Activated CD4-positive, alpha-beta T cell treated with anti-CD3 and anti-CD28 coated beads for 36 hours (primary cell): ENCODE data around the gene WBP11. TPM values are rescaled to one million over a fixed set of nuclear protein-coding genes. Genes with fewer than 3 reads are reported as not detected.

ENCODE experiments used
- ATAC-seq: fragments of 200-7000 bp; cut with Tn5 transposase; one replicate; pipeline ENCODE4 v1.10.0; 2021; ENCODE audit warnings: mild to moderate bottlenecking, moderate library complexity
- CTCF ChIA-PET: fragments of 350-600 bp; sonication (Branson Sonifier 250); formaldehyde crosslinking; loops from one replicate; lab custom pipeline; 2021; ENCODE audit warnings: antibody characterized with exemption; lab: Charles Lee
- POLR2A ChIA-PET: fragments of 350-600 bp; sonication (Branson Sonifier 250); formaldehyde crosslinking; loops from one replicate; lab custom pipeline; 2021; ENCODE audit warnings: antibody characterized with exemption, inconsistent platforms; lab: Charles Lee
- DNase-seq: peaks from one replicate; pipeline ENCODE4 v3.0.0-alpha.2; 2020
- H3K27ac Mint-ChIP-seq: one replicate; pipeline ENCODE4 v1.8.0; 2021; ENCODE audit warnings: mixed read lengths
- H3K27me3 Mint-ChIP-seq: one replicate; pipeline ENCODE4 v1.8.0; 2021; ENCODE audit warnings: mixed read lengths
- H3K36me3 Mint-ChIP-seq: one replicate; pipeline ENCODE4 v1.8.0; 2021; ENCODE audit warnings: low read depth, mixed read lengths
- H3K4me1 Mint-ChIP-seq: one replicate; pipeline ENCODE4 v1.8.0; 2021; ENCODE audit warnings: mixed read lengths
- H3K4me3 Mint-ChIP-seq: one replicate; pipeline ENCODE4 v1.8.0; 2021; ENCODE audit warnings: mild to moderate bottlenecking, moderate library complexity, mixed read lengths
- H3K9me3 Mint-ChIP-seq: one replicate; pipeline ENCODE4 v1.8.0; 2021; ENCODE audit warnings: low read depth, mixed read lengths
- intact Hi-C, 2 experiments: fragments of 100-400 bp; cut with DNase I in 1 of 2; cut with micrococcal nuclease in 1 of 2; formaldehyde crosslinking; loops; one replicate each; pipeline versions ENCODE4 v1.14.2 to v1.15.1; 2022 to 2024; cut with DNase I, micrococcal nuclease
- total RNA-seq, 2 experiments: library from RNA; stranded (reverse); gene quantifications; one replicate each; pipeline ENCODE4 v1.2.3, GENCODE V29; 2021

The WBP11 gene
- total RNA-seq, 2 experiments from 2014 or later, result 143 to 193 TPM

GRCh38 chr12:14842315-14842714, 39.0 kb upstream of the WBP11 start:
- no peaks in the 10 kb centered on the region for H3K36me3 Mint-ChIP-seq
- ChIA-PET POLR2A (no interaction called here), CTCF (interaction anchor here (1.3 kb wide), 1 partner anchor 154 kb away, joined by 4 read pairs; no protein-coding TSS in a partner anchor)
- peaks cover 11% of the 10 kb centered on the region for H3K4me1 Mint-ChIP-seq
- no peaks in the 10 kb centered on the region for H3K9me3 Mint-ChIP-seq
- peaks cover 5% of the 10 kb centered on the region for H3K27me3 Mint-ChIP-seq
- intact Hi-C loops, result loop anchor here (10.0 kb wide), 3 partner anchors 382 to 682 kb away; partner anchors contain the start of gene RERG (in 1 of the 2)
- H3K27ac Mint-ChIP-seq, result no peak overlapping the region
- ATAC-seq (no peak), DNase-seq (no peak)
- H3K4me3 Mint-ChIP-seq, result no peak overlapping the region

GRCh38 chr12:14841761-14842160, 38.5 kb upstream of the WBP11 start:
- H3K4me1 Mint-ChIP-seq, result peaks cover 11% of the 10 kb centered on the region
- peaks cover 5% of the 10 kb centered on the region for H3K27me3 Mint-ChIP-seq
- no peak for ATAC-seq
- H3K4me3 Mint-ChIP-seq, result no peak overlapping the region
- H3K27ac Mint-ChIP-seq, result no peak overlapping the region
- no peak for DNase-seq
- ChIA-PET POLR2A (no interaction called here), CTCF (interaction anchor here (1.3 kb wide), 1 partner anchor 154 kb away, joined by 4 read pairs; no protein-coding TSS in a partner anchor)
- intact Hi-C loops, result loop anchor here (10.0 kb wide), 3 partner anchors 383 to 683 kb away; partner anchors contain the start of gene RERG (in 1 of the 2)
- H3K36me3 Mint-ChIP-seq, result no peaks in the 10 kb centered on the region
- no peaks in the 10 kb centered on the region for H3K9me3 Mint-ChIP-seq

GRCh38 chr12:14840616-14841015, 37.3 kb upstream of the WBP11 start:
- ChIA-PET POLR2A (no interaction called here), CTCF (interaction anchor here (0.7 kb wide), 1 partner anchor 42 kb away, joined by 3 read pairs; no protein-coding TSS in a partner anchor)
- intact Hi-C loops, result loop anchor here (10.0 kb wide), 3 partner anchors 384 to 684 kb away; partner anchors contain the start of gene RERG (in 1 of the 2)
- no peak for DNase-seq
- no peak overlapping the region for H3K27ac Mint-ChIP-seq
- ATAC-seq, result no peak
- no peaks in the 10 kb centered on the region for H3K36me3 Mint-ChIP-seq
- H3K9me3 Mint-ChIP-seq, result no peaks in the 10 kb centered on the region
- peaks cover 6% of the 10 kb centered on the region for H3K4me1 Mint-ChIP-seq
- H3K27me3 Mint-ChIP-seq, result peaks cover 5% of the 10 kb centered on the region
- no peak overlapping the region for H3K4me3 Mint-ChIP-seq

DNA sequence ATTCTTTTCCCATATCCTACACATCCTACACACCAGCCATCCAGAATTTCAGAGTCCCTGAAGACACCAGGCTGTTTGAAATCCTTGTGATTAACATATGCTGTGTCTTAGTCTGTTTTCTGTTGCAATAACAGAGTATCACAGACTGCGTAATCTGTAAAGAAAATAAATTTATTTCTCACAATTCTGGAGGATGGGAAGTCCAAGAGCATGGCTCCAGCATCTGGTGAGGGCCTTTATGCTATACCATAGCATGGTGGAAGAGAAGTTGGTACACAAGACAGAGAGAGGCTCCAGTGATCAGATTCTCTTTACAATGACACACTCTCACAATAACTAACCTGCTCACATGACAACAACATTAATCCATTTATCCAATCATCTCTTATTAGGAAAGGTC, 36.0 kb upstream of the WBP11 start:
- Mint-ChIP-seq H3K9me3 (no peaks in the 10 kb centered on the region), H3K27ac (no peak overlapping the region), H3K4me3 (no peak overlapping the region), H3K4me1 (no peaks in the 10 kb centered on the region), H3K27me3 (peaks cover 10% of the 10 kb centered on the region), H3K36me3 (no peaks in the 10 kb centered on the region)
- ATAC-seq (no peak), DNase-seq (no peak)
- CTCF ChIA-PET, result interaction anchor here (0.7 kb wide), 1 partner anchor 65 kb away, joined by 3 read pairs; a partner anchor contains a TSS
- intact Hi-C loops, result no loop called here
- POLR2A ChIA-PET, result no interaction called here

- Mint-ChIP-seq H3K4me3 (no peak overlapping the region), H3K27ac (no peak overlapping the region), H3K36me3 (no peaks in the 10 kb centered on the region), H3K4me1 (no peaks in the 10 kb centered on the region), H3K27me3 (peaks cover 18% of the 10 kb centered on the region), H3K9me3 (no peaks in the 10 kb centered on the region)
- DNase-seq (no peak), ATAC-seq (peak; percentile 47)
- CTCF ChIA-PET, result interaction anchor here (1.1 to 1.6 kb wide), 2 partner anchors 9 to 11 kb away, joined by 3 read pairs; no protein-coding TSS in a partner anchor
- intact Hi-C loops, result no loop called here
- POLR2A ChIA-PET, result interaction anchor here (0.6 kb wide), 1 partner anchor 66 kb away, joined by 3 read pairs; no protein-coding TSS in a partner anchor
Observed at GRCh38 chr12:14836336-14837210, 33.3 kb upstream of the WBP11 start.

DNA sequence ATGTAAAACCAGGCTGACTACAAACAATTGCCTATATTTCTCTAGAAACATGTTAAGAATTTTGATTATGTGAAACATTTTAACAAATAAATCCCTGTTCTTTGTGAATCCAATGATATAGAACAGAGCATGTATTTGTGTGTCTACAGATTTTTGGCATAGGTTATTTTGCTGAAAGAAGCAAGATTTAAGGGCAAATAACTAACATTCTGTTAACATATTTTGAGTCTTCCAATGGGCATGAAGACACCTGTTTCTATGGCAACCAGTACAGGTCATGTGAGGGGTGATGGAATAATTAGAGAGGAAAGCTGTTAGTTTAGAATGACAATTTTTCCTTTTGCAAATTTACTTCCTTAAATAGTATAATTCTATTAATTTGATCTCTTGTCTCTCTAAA, 31.2 kb upstream of the WBP11 start:
- DNase-seq (no peak), ATAC-seq (no peak)
- no peak overlapping the region for H3K27ac Mint-ChIP-seq
- CTCF ChIA-PET, result no interaction called here
- no peaks in the 10 kb centered on the region for H3K9me3 Mint-ChIP-seq
- peaks cover 18% of the 10 kb centered on the region for H3K27me3 Mint-ChIP-seq
- H3K4me1 Mint-ChIP-seq, result no peaks in the 10 kb centered on the region
- no peak overlapping the region for H3K4me3 Mint-ChIP-seq
- no peaks in the 10 kb centered on the region for H3K36me3 Mint-ChIP-seq
- intact Hi-C loops, result no loop called here
- POLR2A ChIA-PET, result no interaction called here

- no peak overlapping the region for H3K4me3 Mint-ChIP-seq
- no peaks in the 10 kb centered on the region for H3K9me3 Mint-ChIP-seq
- H3K27ac Mint-ChIP-seq, result no peak overlapping the region
- no peak for ATAC-seq
- CTCF ChIA-PET, result interaction anchor here (0.9 kb wide), 1 partner anchor 10 kb away, joined by 3 read pairs; no protein-coding TSS in a partner anchor
- intact Hi-C loops, result no loop called here
- no peaks in the 10 kb centered on the region for H3K36me3 Mint-ChIP-seq
- no peak for DNase-seq
- POLR2A ChIA-PET, result no interaction called here
- peaks cover 15% of the 10 kb centered on the region for H3K27me3 Mint-ChIP-seq
- H3K4me1 Mint-ChIP-seq, result no peaks in the 10 kb centered on the region
Observed at GRCh38 chr12:14833952-14834351, 30.7 kb upstream of the WBP11 start.

GRCh38 chr12:14833336-14833735, 30.1 kb upstream of the WBP11 start:
- DNase-seq (no peak), ATAC-seq (no peak)
- intact Hi-C loops, result no loop called here
- no peak overlapping the region for H3K27ac Mint-ChIP-seq
- H3K36me3 Mint-ChIP-seq, result no peaks in the 10 kb centered on the region
- H3K27me3 Mint-ChIP-seq, result peaks cover 15% of the 10 kb centered on the region
- ChIA-PET POLR2A (no interaction called here), CTCF (interaction anchor here (0.9 kb wide), 1 partner anchor 11 kb away, joined by 3 read pairs; no protein-coding TSS in a partner anchor)
- no peaks in the 10 kb centered on the region for H3K4me1 Mint-ChIP-seq
- no peaks in the 10 kb centered on the region for H3K9me3 Mint-ChIP-seq
- no peak overlapping the region for H3K4me3 Mint-ChIP-seq

GRCh38 chr12:14828892-14829291, 25.6 kb upstream of the WBP11 start:
- Mint-ChIP-seq H3K27ac (no peak overlapping the region), H3K36me3 (no peaks in the 10 kb centered on the region), H3K27me3 (peaks cover 5% of the 10 kb centered on the region), H3K4me1 (peaks cover 14% of the 10 kb centered on the region), H3K4me3 (no peak overlapping the region), H3K9me3 (no peaks in the 10 kb centered on the region)
- ChIA-PET CTCF (interaction anchor here (0.6 to 1.7 kb wide), 7 partner anchors 10 to 392 kb away, joined by 3 to 5 read pairs (median 4); partner anchors contain the start of genes RERG and SMCO3), POLR2A (no interaction called here)
- peak; percentile 60 for ATAC-seq
- DNase-seq, result peak; percentile 13
- intact Hi-C loops, result no loop called here

DNA sequence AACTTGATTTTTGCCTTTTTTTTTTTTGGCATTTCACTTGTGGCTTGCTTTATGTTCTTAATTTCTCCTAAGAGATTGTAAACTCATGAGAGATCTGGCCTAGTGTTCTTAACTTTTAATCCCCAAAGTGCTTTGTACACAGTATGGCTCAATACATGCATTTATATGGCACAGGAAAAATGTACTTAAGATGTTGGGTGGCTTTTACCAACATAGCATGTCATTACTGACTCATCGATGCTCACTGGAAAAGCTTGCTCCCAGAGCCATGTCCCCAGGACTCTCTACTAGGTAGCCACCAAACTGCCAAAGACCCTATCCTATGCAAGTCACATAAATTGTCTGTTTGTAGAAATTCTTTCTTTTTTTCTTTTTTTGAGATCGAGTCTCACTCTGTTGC, 23.8 kb upstream of the WBP11 start:
- ATAC-seq (no peak), DNase-seq (no peak)
- no peaks in the 10 kb centered on the region for H3K9me3 Mint-ChIP-seq
- CTCF ChIA-PET, result interaction anchor here (0.6 kb wide), 1 partner anchor 167 kb away, joined by 3 read pairs; no protein-coding TSS in a partner anchor
- POLR2A ChIA-PET, result no interaction called here
- H3K4me3 Mint-ChIP-seq, result no peak overlapping the region
- intact Hi-C loops, result no loop called here
- H3K4me1 Mint-ChIP-seq, result peaks cover 23% of the 10 kb centered on the region
- no peaks in the 10 kb centered on the region for H3K36me3 Mint-ChIP-seq
- H3K27ac Mint-ChIP-seq, result no peak overlapping the region
- no peaks in the 10 kb centered on the region for H3K27me3 Mint-ChIP-seq

- CTCF ChIA-PET, result interaction anchor here (0.6 kb wide), 1 partner anchor 167 kb away, joined by 3 read pairs; no protein-coding TSS in a partner anchor
Observed at GRCh38 chr12:14826491-14826890, 23.2 kb upstream of the WBP11 start.

More at GRCh38 chr12:14826491-14826890, 23.2 kb upstream of the WBP11 start:
- Mint-ChIP-seq H3K4me1 (peaks cover 23% of the 10 kb centered on the region), H3K9me3 (no peaks in the 10 kb centered on the region), H3K27me3 (no peaks in the 10 kb centered on the region), H3K36me3 (no peaks in the 10 kb centered on the region), H3K27ac (no peak overlapping the region), H3K4me3 (no peak overlapping the region)
- no peak for ATAC-seq
- intact Hi-C loops, result no loop called here
- no peak for DNase-seq
- POLR2A ChIA-PET, result no interaction called here
